GM18873 (cell line): ENCODE results near the gene ESYT2.

Experiments
- ATAC-seq: cut with Tn5 transposase; IDR thresholded peaks from one replicate; pipeline ENCODE4 v1.9.1; 2021; ENCODE audit warnings: mild to moderate bottlenecking, moderate library complexity, moderate number of reproducible peaks; ENCODE audit not compliant: unreplicated experiment, low FRiP score

ESYT2 gene

DNA sequence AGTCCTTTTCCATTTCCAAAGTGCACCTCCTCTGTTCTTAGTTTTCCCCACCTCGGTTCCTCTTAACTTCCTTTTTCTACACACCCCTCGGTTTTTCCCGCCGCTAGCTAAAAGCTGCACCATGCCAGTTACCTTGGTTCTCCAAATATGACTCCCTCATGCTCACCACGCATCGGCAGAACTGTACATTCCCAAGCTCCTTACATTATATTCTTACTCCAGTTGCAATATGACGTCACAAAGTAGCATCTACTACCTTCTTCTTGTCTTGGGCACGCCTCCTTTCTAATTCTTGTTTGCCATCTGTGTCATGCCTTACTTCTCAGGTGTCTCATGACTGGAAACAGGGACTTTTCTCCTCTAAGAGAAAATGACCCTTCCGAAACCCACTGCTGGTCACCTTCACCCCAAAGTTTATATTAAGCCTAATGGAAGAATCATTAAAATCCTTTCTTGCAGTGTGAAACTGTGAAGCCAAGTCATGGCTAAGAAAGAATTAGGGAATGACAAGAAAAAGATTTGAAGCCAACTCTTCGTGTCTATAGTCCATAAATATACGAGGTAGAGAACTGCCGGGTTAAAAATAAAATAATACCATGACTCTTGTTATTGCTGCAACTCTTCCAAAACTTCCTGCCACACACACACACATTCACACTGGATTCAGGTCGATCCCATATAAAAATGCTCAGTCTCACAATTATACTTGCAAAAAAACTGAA is 1.7 kb downstream of the ESYT2 start:
- ATAC-seq = no peak

- ATAC-seq = no peak
Observed at GRCh38 chr7:158825628-158826289, 3.5 kb downstream of the ESYT2 start.

- peak; percentile 70 for ATAC-seq
Observed at GRCh38 chr7:158824028-158824427, 5.3 kb downstream of the ESYT2 start.

DNA sequence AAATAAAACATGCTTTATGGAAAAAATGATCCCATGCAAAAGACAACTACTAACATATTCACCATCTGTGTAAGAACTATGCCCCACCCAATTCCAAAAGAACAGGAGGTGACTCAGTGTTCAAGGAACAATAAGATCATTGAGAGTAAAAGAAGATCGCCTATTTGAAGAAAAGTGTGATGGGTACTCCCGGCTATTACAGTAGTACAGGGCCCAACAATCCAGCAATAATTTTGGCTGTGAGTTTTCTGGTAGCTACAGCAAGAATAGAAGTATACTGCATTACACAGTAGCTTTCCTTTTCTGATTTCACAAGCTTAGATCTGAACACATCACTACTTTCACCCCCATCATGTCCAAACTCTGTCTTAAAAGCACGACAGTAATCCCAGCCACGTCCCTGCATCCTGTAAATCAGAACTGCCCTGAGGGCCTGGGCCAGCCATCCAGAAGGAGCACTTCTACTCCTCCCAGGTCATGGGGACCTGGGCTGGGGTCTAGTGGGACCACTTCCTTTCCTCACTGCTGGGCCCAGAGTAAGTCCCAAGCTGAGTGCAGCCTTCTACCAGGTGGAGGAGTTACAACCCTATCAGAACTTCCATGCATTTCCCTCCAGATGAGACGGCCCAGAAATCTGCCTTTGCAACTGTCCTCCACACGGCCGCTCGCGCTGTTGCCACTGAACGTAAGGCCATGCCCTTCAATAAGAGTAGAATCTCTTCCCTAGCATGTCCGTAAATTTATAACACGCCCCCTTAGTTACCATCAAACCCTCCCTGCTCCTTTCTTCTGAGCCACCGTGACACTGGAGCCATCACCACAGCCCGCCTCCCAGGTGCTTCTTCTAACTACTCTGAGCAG is 7.9 kb downstream of the ESYT2 start:
- ATAC-seq = no peak

- no peak for ATAC-seq
Observed at GRCh38 chr7:158820656-158821055, 8.7 kb downstream of the ESYT2 start.

GRCh38 chr7:158819571-158820203 is 9.6 kb downstream of the ESYT2 start:
- no peak for ATAC-seq

GRCh38 chr7:158818325-158819213 is 10.7 kb downstream of the ESYT2 start:
- ATAC-seq = peak; percentile 76

DNA sequence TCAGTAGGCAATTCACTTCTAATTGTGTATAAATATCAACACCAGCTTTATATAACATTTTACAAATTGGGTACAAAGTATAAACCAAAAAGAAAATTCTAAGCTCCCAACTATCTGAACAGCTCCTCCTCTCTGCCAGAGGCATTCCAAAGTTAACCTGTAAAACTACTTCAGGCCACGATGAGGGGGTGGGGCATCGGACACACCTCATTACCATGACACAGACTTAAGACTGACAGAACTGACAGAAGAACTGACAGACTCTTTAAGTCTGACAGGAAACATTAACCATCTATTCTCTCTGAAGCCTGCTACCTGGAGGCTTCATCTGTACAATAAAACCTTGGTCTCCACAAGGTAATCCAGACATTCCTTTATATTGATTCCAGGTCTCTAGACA is 12.3 kb downstream of the ESYT2 start:
- no peak for ATAC-seq

GRCh38 chr7:158816271-158816670 is 13.0 kb downstream of the ESYT2 start:
- ATAC-seq = no peak

DNA sequence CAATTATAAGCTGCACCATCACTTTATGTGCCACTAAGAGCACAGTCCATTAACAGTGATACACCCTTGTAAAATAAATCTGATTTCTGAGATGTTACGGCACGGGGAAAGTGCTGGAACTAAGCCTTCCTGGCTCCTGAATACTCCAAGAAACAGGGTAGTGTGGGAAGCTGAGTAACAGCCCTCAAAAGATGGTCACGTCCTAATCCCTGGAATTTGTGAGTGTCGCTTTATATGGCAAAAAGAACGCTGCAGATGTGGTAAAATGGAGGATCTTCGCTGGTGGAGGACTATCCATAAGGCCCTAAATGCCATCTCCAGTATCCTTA is 13.5 kb downstream of the ESYT2 start:
- no peak for ATAC-seq

GRCh38 chr7:158815083-158815799 is 14.1 kb downstream of the ESYT2 start:
- no peak for ATAC-seq

GRCh38 chr7:158814637-158815036 is 14.7 kb downstream of the ESYT2 start:
- ATAC-seq = no peak

DNA sequence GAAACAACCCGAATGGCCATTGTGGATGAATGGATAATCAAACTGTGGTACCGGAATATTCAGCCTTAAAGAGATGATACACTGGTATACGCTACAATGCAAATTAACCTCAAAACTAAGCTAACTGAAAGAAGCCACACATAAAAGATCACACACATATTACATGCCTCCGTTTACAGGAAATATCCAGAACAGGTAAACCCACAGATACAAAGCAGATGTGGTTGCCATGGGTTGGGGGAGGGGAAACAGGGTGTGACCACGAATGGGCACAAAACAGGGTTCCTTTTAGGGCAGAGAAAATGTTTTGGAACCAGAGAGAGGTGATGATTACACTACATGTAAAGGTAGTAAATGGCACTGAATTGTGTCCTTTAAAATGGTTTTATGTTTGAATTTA is 16.6 kb downstream of the ESYT2 start:
- ATAC-seq = no peak

DNA sequence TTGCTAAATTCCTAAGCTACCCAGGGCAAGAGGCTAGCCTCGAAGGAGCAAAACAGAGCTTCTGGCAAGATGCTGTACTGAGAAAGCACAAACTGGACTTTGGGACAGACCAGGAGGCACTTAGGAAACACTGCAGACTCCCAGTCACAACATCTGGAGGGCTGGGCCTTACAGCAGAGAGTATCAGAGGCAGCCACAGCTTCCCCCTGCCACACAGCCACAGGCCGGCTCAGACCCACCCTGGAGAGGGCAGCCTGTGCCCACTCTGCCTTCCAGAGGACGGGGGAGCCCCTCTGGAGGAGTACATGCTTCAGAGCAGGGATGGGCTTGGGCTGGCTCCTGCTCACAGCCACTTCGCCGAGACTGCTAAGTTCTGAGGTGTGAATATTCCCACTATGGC is 17.4 kb downstream of the ESYT2 start:
- no peak for ATAC-seq

DNA sequence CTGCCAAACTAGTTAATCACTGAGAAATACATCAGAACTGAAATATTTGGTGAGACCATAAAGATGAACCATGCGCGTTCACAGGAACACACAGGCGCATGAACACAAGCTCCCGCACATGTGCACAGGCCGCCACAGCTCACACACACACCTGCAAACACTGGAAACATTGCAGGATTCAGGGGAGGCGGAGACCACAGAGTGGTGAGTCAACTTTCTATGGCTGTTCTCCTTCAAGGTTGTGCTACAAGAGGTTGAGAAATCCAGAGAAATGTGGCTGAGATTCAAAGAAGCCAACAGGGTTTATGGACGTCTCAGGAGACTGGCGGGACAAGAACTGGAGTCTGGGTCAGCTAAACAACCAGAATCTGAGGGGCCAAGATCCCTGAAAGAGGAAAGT is 17.8 kb downstream of the ESYT2 start:
- no peak for ATAC-seq

- ATAC-seq = no peak
Observed at GRCh38 chr7:158810846-158811245, 18.5 kb downstream of the ESYT2 start.

- ATAC-seq = peak; percentile 50
Observed at GRCh38 chr7:158809596-158809995, 19.7 kb downstream of the ESYT2 start.

GRCh38 chr7:158808126-158808525 is 21.2 kb downstream of the ESYT2 start:
- no peak for ATAC-seq

GRCh38 chr7:158805937-158806336 is 23.4 kb downstream of the ESYT2 start:
- no peak for ATAC-seq
